ENCODE results near the gene SBNO2.

- TF ChIP-seq, protein P1, sequence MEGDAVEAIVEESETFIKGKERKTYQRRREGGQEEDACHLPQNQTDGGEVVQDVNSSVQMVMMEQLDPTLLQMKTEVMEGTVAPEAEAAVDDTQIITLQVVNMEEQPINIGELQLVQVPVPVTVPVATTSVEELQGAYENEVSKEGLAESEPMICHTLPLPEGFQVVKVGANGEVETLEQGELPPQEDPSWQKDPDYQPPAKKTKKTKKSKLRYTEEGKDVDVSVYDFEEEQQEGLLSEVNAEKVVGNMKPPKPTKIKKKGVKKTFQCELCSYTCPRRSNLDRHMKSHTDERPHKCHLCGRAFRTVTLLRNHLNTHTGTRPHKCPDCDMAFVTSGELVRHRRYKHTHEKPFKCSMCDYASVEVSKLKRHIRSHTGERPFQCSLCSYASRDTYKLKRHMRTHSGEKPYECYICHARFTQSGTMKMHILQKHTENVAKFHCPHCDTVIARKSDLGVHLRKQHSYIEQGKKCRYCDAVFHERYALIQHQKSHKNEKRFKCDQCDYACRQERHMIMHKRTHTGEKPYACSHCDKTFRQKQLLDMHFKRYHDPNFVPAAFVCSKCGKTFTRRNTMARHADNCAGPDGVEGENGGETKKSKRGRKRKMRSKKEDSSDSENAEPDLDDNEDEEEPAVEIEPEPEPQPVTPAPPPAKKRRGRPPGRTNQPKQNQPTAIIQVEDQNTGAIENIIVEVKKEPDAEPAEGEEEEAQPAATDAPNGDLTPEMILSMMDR (IDR thresholded peaks at IDR 0.05), result no peak
- no peak for TF ChIP-seq POLR2A (IDR thresholded peaks at IDR 0.05)
These were observed 26.9 kb downstream of the SBNO2 start for GRCh38 chr19:1146858-1147780.
